ENCODE data around the gene C9orf152. TPM values are rescaled to one million over a fixed set of nuclear protein-coding genes. Genes with fewer than 3 reads are reported as not detected.

Gene C9orf152
- total RNA-seq, 1 donor from 2014 or later: not detected

DNA sequence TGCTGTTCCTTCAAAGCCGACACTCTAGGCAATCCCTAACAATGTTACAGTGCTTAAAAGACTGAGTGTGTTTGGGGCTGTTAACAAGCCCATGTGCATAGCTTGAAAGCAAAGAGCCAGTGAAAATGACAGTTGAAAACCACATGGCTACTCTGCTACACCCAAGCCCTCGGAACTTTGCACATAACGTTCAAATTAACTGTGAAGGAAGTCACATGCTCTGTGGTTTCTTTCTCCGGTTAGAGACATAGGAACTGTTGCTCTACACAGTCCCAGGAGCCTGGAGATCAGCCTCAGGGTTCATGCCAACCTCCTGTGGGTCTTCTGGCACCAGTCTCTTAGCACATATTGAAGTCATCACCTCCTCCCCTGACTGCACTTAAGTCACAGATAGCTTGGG is 51.1 kb downstream of the C9orf152 start:
- intact Hi-C loops (cut with DNase I): loop anchor here (10.0 kb wide), 2 partner anchors 342 to 582 kb away; no protein-coding TSS in a partner anchor
- DNase-seq (ENCODE audit: missing footprints) (no peak), ATAC-seq (peak; percentile 45)

DNA sequence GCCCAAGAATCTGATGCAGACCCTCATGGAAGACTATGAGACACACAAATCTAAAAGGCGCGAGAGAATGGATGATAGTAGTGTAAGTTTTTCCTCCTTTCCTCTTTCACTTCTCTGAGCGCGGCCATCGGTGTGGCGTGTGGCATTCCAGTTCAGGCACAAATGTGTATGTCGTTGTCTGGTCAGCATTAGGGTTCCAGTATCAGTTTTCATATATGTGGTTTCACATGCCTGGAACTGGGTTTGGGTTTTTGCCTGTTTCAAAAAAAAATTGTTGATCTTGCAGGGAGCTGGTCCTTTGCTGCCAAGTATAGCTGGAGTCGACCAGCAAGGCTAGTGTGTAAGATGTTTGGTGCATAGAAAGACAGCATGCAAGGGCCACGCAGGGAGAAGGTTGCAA is 51.5 kb downstream of the C9orf152 start:
- DNase-seq (ENCODE audit: missing footprints): peak; percentile 49
- intact Hi-C loops (cut with DNase I): loop anchor here (10.0 kb wide), 2 partner anchors 342 to 582 kb away; no protein-coding TSS in a partner anchor
- ATAC-seq: no peak

DNA sequence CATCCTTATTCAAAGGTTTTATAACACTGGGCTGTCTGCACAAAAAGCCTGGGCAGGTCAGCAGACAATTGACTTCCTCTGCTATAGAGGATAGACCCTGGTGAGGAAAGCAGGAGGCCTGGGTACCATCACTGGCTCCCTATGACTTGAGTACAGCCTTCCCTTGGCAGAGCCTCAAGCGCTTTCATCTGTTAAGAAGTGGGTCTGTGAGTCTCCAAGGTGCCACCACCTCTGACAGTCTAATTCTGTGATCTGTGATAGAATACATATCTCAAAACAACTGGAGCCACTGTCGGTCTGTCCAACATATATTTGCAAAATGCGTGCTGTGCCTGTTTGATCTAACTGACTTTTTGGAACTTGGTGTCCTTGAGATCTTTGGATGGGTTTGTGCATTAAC is 52.2 kb downstream of the C9orf152 start:
- intact Hi-C loops (cut with DNase I): loop anchor here (10.0 kb wide), 2 partner anchors 341 to 581 kb away; no protein-coding TSS in a partner anchor
- ATAC-seq (no peak), DNase-seq (ENCODE audit: missing footprints) (no peak)

DNA sequence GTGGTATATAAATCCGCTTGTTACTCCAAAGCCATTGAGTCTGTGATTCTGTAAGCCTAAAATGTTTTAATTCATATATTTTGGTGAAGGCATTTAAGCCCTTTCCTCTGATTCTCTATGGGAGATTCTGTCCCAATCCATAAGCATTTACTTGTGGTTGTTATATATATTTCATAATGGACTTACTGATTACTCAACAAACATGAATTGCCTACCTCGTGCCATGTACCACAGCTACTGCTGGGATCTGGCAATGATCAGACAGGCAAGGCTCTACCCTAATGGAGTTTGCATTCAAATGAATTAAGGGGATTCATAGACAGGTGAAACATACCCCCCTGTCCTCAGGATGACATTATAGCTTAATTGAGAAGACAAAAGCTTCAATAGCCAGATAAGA is 54.5 kb downstream of the C9orf152 start:
- ATAC-seq (no peak), DNase-seq (ENCODE audit: missing footprints) (no peak)
- intact Hi-C loops (cut with DNase I): loop anchor here (1.0 to 10.0 kb wide), 4 partner anchors 86 to 579 kb away; no protein-coding TSS in a partner anchor

DNA sequence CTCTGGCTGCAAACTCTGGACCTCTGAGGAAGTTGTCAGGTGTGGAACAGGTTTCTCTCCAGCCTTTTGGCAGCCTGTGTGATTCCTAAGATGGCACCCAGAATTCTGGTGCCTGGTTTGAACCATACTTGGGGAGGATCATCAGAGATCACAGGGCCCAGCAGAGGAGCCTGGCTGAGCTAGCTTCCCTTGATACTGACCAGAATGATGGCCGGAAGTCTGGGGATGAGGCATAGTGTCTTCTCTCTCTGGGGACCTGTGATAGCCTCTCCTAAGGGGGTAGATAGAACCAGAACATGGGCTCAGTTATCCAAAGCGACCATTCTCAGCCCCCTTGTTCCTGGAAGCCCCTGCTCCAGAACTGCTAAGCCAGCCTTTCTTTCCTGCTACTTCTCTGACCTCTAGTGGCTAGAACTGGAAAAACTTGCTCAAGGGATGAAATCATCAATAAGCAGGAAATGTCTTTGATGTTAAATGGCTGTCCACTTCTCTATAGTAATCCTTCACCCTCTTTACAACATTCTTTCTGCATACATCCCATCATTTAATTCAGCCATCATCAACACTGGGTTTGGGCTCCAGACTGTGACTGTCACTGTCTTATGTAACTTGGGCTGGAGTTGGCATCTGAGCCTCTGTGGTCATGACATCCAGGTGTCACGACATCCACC is 55.1 kb downstream of the C9orf152 start:
- intact Hi-C loops (cut with DNase I): loop anchor here (1.0 to 10.0 kb wide), 4 partner anchors 86 to 578 kb away; no protein-coding TSS in a partner anchor
- DNase-seq (ENCODE audit: missing footprints): no peak

More for the DNA sequence above, 55.1 kb downstream of the C9orf152 start:
- no peak for ATAC-seq

Other genes starting within 250 kb of the C9orf152 start
- 66.5 TPM for gene TXN, start 48.3 kb upstream of the C9orf152 start, total RNA-seq
- gene TXNDC8, start 129.7 kb upstream of the C9orf152 start, total RNA-seq: not detected

Measured in Right ventricle myocardium inferior (tissue), 1 donor.